HUES64 (cell line): ENCODE data around the gene A2ML1.
"Not testable (repeated sequence)": the region's sequence is repeated elsewhere in the genome, so short reads cannot be mapped to it uniquely, and the experiment has no call there.

ENCODE experiments used
- H3K27ac ChIP-seq: 2 replicates; pipeline ENCODE4 v1.7.0; 2013; ENCODE audit warnings: low read depth, low read length, inconsistent platforms
- H3K27me3 ChIP-seq: 2 replicates; pipeline ENCODE4 v1.6.1; 2013; ENCODE audit warnings: mild to moderate bottlenecking, low read length; ENCODE audit not compliant: insufficient read depth
- H3K36me3 ChIP-seq: 2 replicates; pipeline ENCODE4 v1.6.1; 2013; ENCODE audit warnings: mild to moderate bottlenecking, low read length; ENCODE audit not compliant: insufficient read depth
- H3K4me1 ChIP-seq: 2 replicates; pipeline ENCODE4 v1.6.1; 2013; ENCODE audit warnings: mild to moderate bottlenecking, low read length, moderate library complexity; ENCODE audit not compliant: insufficient read depth
- H3K4me3 ChIP-seq: 2 replicates; pipeline ENCODE4 v1.5.1; 2013; ENCODE audit warnings: mild to moderate bottlenecking, low read length, moderate library complexity
- H3K9ac ChIP-seq: 2 replicates; pipeline ENCODE4 v1.6.1; 2013; ENCODE audit warnings: mild to moderate bottlenecking, low read depth, low read length
- H3K9me3 ChIP-seq: 2 replicates; pipeline ENCODE4 v1.6.1; 2013; ENCODE audit warnings: low read depth, low read length; ENCODE audit not compliant: insufficient read depth
- WGBS: fragments of 150-250, 120-280 bp; methylation state at CpG from one replicate; pipeline ENCODE4 v1.1.7; 2013; ENCODE audit warnings: missing lambda C conversion rate; 5-methylcytosine and 5-hydroxymethylcytosine counted together

Gene A2ML1

DNA sequence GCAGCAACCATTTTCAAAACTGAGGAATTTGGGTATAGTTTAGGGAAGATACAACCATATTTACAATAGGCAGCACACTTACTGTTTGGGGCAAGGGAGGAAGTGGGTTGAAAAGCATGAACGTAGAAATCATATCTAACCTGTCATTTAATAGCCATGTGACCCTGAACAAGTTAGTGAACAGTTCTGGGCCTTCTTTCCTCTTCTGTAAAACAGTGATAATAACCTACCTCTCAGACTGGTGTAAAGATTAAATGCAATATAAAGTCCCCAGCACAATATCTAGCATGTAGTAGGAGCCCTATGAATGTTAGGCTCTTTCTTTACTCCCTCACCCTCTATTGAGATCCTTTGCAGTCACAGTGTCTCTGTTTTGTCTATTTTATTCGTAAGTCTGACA is 33.5 kb downstream of the A2ML1 start:
- Histone ChIP-seq H3K9me3 (no peaks in the 10 kb centered on the region), H3K4me1 (no peaks in the 10 kb centered on the region), H3K27me3 (no peaks in the 10 kb centered on the region), H3K27ac (no peak overlapping the region), H3K36me3 (peaks cover 6% of the 10 kb centered on the region; the same call in 1 of the 2 replicates), H3K4me3 (no peak overlapping the region), H3K9ac (no peak overlapping the region)
- no CpG with 5 or more reads among the region's 2 CpGs for WGBS

DNA sequence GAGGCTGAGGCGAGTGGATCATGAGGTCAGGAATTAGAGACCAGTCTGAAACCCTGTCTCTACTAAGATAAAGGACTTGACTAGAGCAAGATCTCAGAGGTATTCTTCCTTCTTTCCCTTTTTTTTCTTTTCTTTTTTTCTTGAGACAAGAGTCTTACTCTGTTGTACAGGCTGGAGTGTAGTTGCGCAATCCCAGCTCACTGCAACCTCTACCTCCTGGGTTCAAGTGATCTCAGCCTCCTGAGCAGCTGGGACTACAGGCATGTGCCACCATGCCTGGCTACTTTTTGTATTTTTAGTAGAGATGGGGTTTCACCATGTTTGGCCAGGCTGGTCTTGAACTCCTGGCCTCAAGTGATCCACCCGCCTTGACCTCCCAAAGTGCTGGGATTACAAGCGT is 37.0 kb downstream of the A2ML1 start:
- 95% methylated on average over 4 of the region's 4 CpGs for WGBS
- H3K4me3 ChIP-seq, H3K36me3 ChIP-seq, H3K27me3 ChIP-seq, H3K27ac ChIP-seq, H3K9me3 ChIP-seq, H3K9ac ChIP-seq, H3K4me1 ChIP-seq: not testable (repeated sequence)

DNA sequence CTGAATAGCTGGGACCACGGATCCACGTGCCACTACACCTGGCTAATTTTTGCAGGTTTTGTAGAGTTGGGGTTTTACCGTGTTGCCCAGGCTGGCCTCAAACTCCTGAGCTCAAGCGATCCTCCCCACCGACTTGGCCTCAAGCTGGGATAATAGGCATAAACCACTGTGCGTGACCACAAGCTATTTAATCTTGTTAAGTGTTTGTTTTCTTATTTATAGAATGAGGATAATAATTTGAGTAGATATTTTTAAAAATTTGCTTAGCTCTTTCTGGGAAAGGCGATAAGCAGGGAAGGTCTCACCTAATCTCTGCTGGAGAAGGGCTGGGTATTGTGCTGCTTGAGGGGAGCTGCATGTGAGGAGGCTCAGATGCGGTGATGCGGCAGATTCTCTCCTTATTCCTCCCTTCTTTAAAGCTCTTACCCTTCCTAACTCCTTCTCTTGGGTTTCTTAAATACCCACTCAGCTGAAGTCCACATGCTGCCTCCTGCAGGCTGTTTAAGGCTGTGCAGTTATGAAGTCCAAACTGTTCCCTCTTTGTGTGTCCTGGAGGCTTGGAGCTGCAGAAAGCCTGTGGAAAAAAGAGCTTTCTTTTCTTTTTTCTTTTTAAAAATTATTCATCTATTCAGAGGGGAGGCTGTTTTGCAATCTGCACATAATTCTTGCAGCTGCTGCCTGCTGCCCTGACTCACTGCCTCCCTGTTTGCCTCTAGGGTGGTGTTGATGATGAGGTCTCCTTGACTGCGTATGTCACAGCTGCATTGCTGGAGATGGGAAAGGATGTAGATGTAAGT is 37.9 kb downstream of the A2ML1 start:
- no peaks in the 10 kb centered on the region for H3K4me1 ChIP-seq
- peaks cover 2% of the 10 kb centered on the region; the same call in 1 of the 2 replicates for H3K36me3 ChIP-seq
- no peaks in the 10 kb centered on the region for H3K9me3 ChIP-seq
- no peak overlapping the region for H3K4me3 ChIP-seq
- H3K9ac ChIP-seq = no peak overlapping the region
- 83% methylated on average over 10 of the region's 10 CpGs for WGBS
- no peak overlapping the region for H3K27ac ChIP-seq
- H3K27me3 ChIP-seq = no peaks in the 10 kb centered on the region

DNA sequence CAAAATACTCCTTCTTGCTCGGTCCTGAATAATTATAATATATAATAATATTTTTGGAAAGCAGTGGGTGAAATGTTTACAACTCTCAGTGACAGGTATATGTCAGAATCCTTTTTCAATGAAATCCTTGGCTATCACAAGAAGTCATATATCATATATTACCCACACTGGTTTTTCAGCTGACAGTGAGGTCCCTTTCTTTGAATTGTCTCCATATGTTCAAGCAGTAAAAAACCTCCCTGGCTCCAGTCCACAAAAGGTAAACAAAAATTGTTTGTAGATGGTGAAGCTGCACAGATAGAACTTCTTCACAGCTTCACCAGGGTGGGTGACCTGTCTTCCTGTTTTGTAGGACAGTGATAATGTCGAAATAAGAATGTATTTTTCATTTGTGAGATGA is 44.0 kb downstream of the A2ML1 start:
- no peaks in the 10 kb centered on the region for H3K9me3 ChIP-seq
- no peaks in the 10 kb centered on the region for H3K4me1 ChIP-seq
- WGBS = 92% methylated on average over 1 of the region's 2 CpGs
- H3K9ac ChIP-seq = no peak overlapping the region
- H3K27me3 ChIP-seq = no peaks in the 10 kb centered on the region
- H3K4me3 ChIP-seq = no peak overlapping the region
- no peak overlapping the region for H3K27ac ChIP-seq
- H3K36me3 ChIP-seq = no peaks in the 10 kb centered on the region; the same call in 1 of the 2 replicates

DNA sequence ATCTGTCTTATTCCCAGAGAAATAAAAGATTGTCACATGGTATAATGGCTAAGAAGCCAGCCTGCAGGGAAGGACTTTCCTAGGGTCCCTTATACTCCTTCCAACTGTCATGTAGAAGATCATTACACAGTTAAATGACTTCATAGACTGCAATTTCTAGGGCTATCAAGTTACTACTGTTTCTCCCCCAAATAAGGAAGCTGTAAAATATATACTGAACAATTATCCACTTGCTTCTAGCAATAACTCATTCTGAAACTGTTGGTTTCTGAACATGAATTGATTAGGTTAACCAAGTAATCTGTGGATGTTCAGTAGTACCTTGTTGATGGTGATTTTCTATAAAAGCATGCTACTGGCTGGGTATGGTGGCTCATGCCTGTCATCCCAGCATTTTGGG is 44.6 kb downstream of the A2ML1 start:
- H3K27ac ChIP-seq = no peak overlapping the region
- no peak overlapping the region for H3K4me3 ChIP-seq
- H3K27me3 ChIP-seq = no peaks in the 10 kb centered on the region
- no peak overlapping the region for H3K9ac ChIP-seq
- no peaks in the 10 kb centered on the region for H3K9me3 ChIP-seq
- no peaks in the 10 kb centered on the region for H3K4me1 ChIP-seq
- no peaks in the 10 kb centered on the region; the same call in 1 of the 2 replicates for H3K36me3 ChIP-seq

DNA sequence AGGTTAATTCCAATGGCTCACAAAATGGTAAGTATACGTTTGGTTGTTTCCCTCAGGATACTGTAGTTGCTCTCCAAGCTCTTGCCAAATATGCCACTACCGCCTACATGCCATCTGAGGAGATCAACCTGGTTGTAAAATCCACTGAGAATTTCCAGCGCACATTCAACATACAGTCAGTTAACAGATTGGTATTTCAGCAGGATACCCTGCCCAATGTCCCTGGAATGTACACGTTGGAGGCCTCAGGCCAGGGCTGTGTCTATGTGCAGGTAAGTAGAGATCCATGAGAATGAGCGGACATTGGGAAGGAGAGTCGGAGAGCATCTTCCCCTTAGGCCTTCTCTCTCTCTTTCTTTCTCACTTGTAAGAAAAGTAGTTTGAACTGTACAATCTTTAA is 45.4 kb downstream of the A2ML1 start:
- no peaks in the 10 kb centered on the region; the same call in 1 of the 2 replicates for H3K36me3 ChIP-seq
- no peaks in the 10 kb centered on the region for H3K9me3 ChIP-seq
- H3K4me1 ChIP-seq = no peaks in the 10 kb centered on the region
- H3K27ac ChIP-seq = no peak overlapping the region
- no peaks in the 10 kb centered on the region for H3K27me3 ChIP-seq
- no peak overlapping the region for H3K4me3 ChIP-seq
- H3K9ac ChIP-seq = no peak overlapping the region
- 95% methylated on average over 4 of the region's 6 CpGs for WGBS

DNA sequence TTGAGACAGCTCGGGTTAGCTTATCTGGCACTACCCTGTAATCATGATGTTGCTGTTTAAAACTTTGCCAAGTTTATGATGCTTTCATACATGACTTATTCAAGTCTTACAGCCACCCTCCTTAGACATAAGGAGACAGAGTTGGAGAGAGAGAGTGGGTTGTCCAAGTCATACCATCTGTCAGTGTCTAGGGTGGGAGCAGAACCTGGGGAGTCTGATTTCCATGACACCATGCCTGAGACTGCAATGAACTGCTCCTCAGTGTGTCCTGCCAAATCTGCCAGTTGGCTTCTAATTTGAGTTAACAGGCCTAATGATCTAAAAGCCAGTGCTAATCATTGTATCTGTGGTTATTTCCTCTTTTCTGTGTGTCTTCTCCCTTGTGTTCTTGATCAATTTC is 48.2 kb downstream of the A2ML1 start:
- Histone ChIP-seq H3K9ac (no peak overlapping the region), H3K27ac (no peak overlapping the region), H3K4me3 (no peak overlapping the region), H3K27me3 (no peaks in the 10 kb centered on the region), H3K36me3 (no peaks in the 10 kb centered on the region; the same call in 1 of the 2 replicates), H3K4me1 (no peaks in the 10 kb centered on the region), H3K9me3 (no peaks in the 10 kb centered on the region)
- 93% methylated on average over 1 of the region's 1 CpG for WGBS

DNA sequence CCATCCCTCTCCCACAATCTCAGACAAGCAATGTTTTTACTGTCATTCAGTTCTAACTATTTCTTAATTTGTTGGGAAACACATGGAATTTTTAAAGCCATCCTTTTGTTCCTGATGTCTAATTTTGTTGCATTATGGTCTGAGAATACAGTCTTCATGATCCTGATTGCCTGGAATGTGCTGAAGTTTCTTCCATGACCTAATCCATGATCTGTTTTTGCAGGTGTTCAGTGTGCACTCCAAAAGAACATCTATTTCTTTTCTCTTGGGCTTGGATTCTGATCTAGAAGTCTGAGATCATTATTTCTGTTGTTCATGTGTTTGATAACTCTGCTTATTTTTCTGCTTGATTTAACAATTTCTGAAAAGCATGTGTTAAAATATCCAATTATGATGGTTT is 48.6 kb downstream of the A2ML1 start:
- H3K27ac ChIP-seq = no peak overlapping the region
- no peaks in the 10 kb centered on the region for H3K4me1 ChIP-seq
- no peaks in the 10 kb centered on the region for H3K9me3 ChIP-seq
- no peak overlapping the region for H3K9ac ChIP-seq
- H3K27me3 ChIP-seq = no peaks in the 10 kb centered on the region
- no peaks in the 10 kb centered on the region; the same call in 1 of the 2 replicates for H3K36me3 ChIP-seq
- no peak overlapping the region for H3K4me3 ChIP-seq

DNA sequence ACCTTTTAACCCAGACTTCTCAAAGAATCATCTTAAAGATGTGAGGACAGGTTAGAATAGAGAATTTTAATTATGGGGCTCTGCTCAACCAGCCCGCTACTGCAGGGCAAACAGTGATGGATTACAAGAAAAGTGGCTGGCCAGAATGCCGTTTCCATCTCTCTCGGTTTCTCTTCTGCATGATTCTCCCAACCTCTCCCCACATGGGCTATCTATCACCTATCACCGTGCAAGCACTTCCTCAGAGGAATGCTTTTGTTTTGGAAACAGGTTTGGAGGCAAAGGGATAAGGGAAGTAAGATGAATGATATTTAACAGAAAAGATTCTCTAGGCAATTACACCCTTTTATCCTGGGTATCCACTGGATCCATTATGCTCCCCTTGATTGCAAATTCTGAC is 54.5 kb downstream of the A2ML1 start:
- Histone ChIP-seq H3K4me3 (no peak overlapping the region), H3K4me1 (0 out of 2 replicates have a peak, but pooled peaks cover 7% of the 10 kb centered on the region), H3K27ac (no peak overlapping the region), H3K9me3 (no peaks in the 10 kb centered on the region), H3K27me3 (no peaks in the 10 kb centered on the region), H3K9ac (no peak overlapping the region), H3K36me3 (no peaks in the 10 kb centered on the region)
- 71% methylated on average over 3 of the region's 4 CpGs for WGBS

DNA sequence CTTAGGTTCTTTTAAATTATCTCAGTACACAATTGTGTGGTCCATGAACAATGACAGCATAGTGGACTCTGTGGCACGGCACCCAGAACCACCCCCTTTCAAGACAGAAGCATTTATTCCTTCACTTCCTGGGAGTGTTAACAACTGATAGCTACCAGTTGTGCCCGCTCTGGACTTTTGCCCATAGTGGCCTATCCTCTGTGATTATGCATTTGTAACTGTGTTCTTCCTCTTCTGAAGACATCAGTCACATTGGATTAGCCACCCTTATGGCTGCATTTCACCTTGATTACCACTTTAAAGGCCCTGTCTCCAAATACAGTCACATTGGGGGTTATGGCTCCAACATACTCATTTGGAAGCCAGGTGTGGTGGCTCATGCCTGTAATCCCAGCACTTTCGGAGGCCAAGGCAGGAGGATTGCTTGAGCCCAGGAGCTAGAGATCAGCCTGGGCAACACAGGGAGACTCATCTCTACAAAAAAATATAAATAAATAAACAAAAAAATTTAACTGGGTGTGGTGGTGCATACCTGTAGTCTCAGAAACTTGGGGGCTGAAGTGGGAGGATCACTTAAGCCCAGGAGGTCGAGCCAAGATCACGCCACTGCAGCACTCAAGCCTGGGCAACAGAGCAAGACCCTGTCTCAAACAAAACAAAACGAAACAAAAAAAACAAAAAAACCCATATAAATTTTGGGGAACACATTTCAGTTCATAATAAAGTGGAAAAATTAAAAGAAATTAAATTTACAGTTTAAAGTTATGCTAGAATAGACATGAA is 64.3 kb downstream of the A2ML1 start:
- Histone ChIP-seq H3K36me3 (no peaks in the 10 kb centered on the region), H3K27me3 (no peaks in the 10 kb centered on the region), H3K9ac (no peak overlapping the region), H3K4me1 (no peaks in the 10 kb centered on the region), H3K9me3 (peaks cover 8% of the 10 kb centered on the region; the same call in 1 of the 2 replicates), H3K27ac (no peak overlapping the region), H3K4me3 (no peak overlapping the region)
- 93% methylated on average over 5 of the region's 6 CpGs for WGBS

DNA sequence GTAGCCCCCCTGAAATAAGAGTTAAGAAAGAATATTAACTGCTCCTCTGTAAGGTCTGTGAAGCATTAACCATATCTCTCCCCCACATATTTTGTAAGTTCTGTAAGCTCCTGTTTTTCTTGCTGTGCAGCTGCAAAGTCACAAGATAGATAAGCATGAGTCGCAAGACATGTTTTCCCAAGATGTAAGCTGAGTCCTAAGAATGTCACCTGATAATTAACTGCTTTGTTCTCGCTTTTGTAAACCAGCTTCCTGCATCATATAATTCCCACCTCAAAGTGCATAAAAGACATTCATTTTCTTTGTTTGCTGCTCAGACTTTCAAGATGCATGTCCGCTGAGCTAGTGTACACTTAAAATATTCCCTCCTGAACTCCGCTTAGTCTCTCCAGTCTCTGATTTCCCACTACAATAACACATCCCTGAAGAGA is 64.9 kb downstream of the A2ML1 start:
- no peak overlapping the region for H3K9ac ChIP-seq
- no peaks in the 10 kb centered on the region for H3K36me3 ChIP-seq
- 94% methylated on average over 4 of the region's 4 CpGs for WGBS
- H3K9me3 ChIP-seq = peaks cover 8% of the 10 kb centered on the region; the same call in 1 of the 2 replicates
- no peaks in the 10 kb centered on the region for H3K27me3 ChIP-seq
- H3K4me1 ChIP-seq = no peaks in the 10 kb centered on the region
- H3K27ac ChIP-seq = no peak overlapping the region
- H3K4me3 ChIP-seq = no peak overlapping the region
